Chondrocyte (in vitro differentiated cells): Measurements from ENCODE around the gene RBM20. TPM values are rescaled to one million over a fixed set of nuclear protein-coding genes. Genes with fewer than 3 reads are reported as not detected.

Source experiments
- DNase-seq: peaks from one replicate; pipeline ENCODE4 v3.0.0; 2021; ENCODE audit warnings: mixed read lengths, low spot score
- H3K27ac Mint-ChIP-seq: one replicate; pipeline ENCODE4 v1.8.0; 2021; ENCODE audit warnings: mild to moderate bottlenecking, moderate library complexity, mixed read lengths; ENCODE audit not compliant: unreplicated experiment
- H3K27me3 Mint-ChIP-seq: 2 replicates; pipeline ENCODE4 v1.8.0; 2021; ENCODE audit warnings: low read depth, mixed read lengths
- H3K36me3 Mint-ChIP-seq: 2 replicates; pipeline ENCODE4 v1.8.0; 2021; ENCODE audit warnings: low read depth, mixed read lengths
- H3K4me1 Mint-ChIP-seq: 2 replicates; pipeline ENCODE4 v1.8.0; 2021; ENCODE audit warnings: low read depth, mild to moderate bottlenecking, mixed read lengths
- H3K4me3 Mint-ChIP-seq: one replicate; pipeline ENCODE4 v1.8.0; 2021; ENCODE audit warnings: mild to moderate bottlenecking, moderate library complexity, mixed read lengths; ENCODE audit not compliant: unreplicated experiment
- H3K9me3 Mint-ChIP-seq: 2 replicates; pipeline ENCODE4 v1.8.0; 2021; ENCODE audit warnings: low read depth, mixed read lengths
- CTCF ChIP-seq: fragments of 200-600 bp; sonication (generic); IDR thresholded peaks from 2 replicates; pipeline ENCODE4 v1.5.0; 2021; ENCODE audit warnings: antibody characterized with exemption, mild to moderate bottlenecking, moderate library complexity
- long read RNA-seq: library from polyadenylated mRNA; stranded (forward); transcript quantifications from one replicate; pipeline ENCODE4 v2.0.0, GENCODE V29; 2021
- total RNA-seq: library from RNA; stranded (reverse); gene quantifications from 3 replicates; pipeline ENCODE4 v1.2.1, GENCODE V29; 2021

Gene RBM20
- 1.4 to 3.8 TPM (median 3.6 TPM) in 3 replicates for total RNA-seq
- long read RNA-seq, full-length matches to known transcripts: 1 of 1 reads
- long read RNA-seq, partial matches to known transcripts: 0 of 1 reads
- long read RNA-seq, other reads (novel, unspliced or antisense): 0 of 1 reads

- Mint-ChIP-seq H3K9me3 (no peaks in the 10 kb centered on the region), H3K27me3 (peaks cover 20% of the 10 kb centered on the region), H3K36me3 (no peaks in the 10 kb centered on the region), H3K27ac (peak within 1 kb of the TSS; percentile 36), H3K4me1 (peaks cover 35% of the 10 kb centered on the region), H3K4me3 (peak within 1 kb of the TSS; percentile 78)
- peak; percentile 15 for TF ChIP-seq CTCF
- no peak for DNase-seq
These were observed at the start of gene RBM20 for GRCh38 chr10:110643653-110644597. RBM20 (plus strand) TSS chr10:110644336; CDS start chr10:110644455, 119 bp downstream.

GRCh38 chr10:110597476-110597875 lies 46.7 kb upstream of the RBM20 start:
- no peaks in the 10 kb centered on the region for H3K4me1 Mint-ChIP-seq
- peaks cover 18% of the 10 kb centered on the region for H3K36me3 Mint-ChIP-seq
- no peak overlapping the region for H3K4me3 Mint-ChIP-seq

GRCh38 chr10:110600487-110601101 lies 43.5 kb upstream of the RBM20 start:
- no peak for DNase-seq
- TF ChIP-seq CTCF: peak; percentile 92
- H3K36me3 Mint-ChIP-seq: peaks cover 19% of the 10 kb centered on the region
- H3K4me3 Mint-ChIP-seq: no peak overlapping the region
- H3K27ac Mint-ChIP-seq: no peak overlapping the region
- H3K27me3 Mint-ChIP-seq: no peaks in the 10 kb centered on the region
- no peaks in the 10 kb centered on the region for H3K4me1 Mint-ChIP-seq
- H3K9me3 Mint-ChIP-seq: no peaks in the 10 kb centered on the region

More at GRCh38 chr10:110597476-110597875, 46.7 kb upstream of the RBM20 start:
- H3K9me3 Mint-ChIP-seq: no peaks in the 10 kb centered on the region
- DNase-seq: no peak
- TF ChIP-seq CTCF: no peak
- H3K27me3 Mint-ChIP-seq: no peaks in the 10 kb centered on the region
- no peak overlapping the region for H3K27ac Mint-ChIP-seq

GRCh38 chr10:110601581-110601980 lies 42.6 kb upstream of the RBM20 start:
- H3K4me1 Mint-ChIP-seq: no peaks in the 10 kb centered on the region
- H3K4me3 Mint-ChIP-seq: no peak overlapping the region
- H3K27me3 Mint-ChIP-seq: no peaks in the 10 kb centered on the region
- TF ChIP-seq CTCF: no peak
- H3K9me3 Mint-ChIP-seq: no peaks in the 10 kb centered on the region
- H3K36me3 Mint-ChIP-seq: peaks cover 17% of the 10 kb centered on the region
- DNase-seq: no peak
- no peak overlapping the region for H3K27ac Mint-ChIP-seq

GRCh38 chr10:110608087-110608486 lies 36.0 kb upstream of the RBM20 start:
- Mint-ChIP-seq H3K27me3 (peaks cover 2% of the 10 kb centered on the region), H3K27ac (no peak overlapping the region)

More at GRCh38 chr10:110608087-110608486, 36.0 kb upstream of the RBM20 start:
- H3K9me3 Mint-ChIP-seq: no peaks in the 10 kb centered on the region
- no peak overlapping the region for H3K4me3 Mint-ChIP-seq
- TF ChIP-seq CTCF: no peak
- DNase-seq: no peak
- peaks cover 2% of the 10 kb centered on the region for H3K4me1 Mint-ChIP-seq
- peaks cover 9% of the 10 kb centered on the region for H3K36me3 Mint-ChIP-seq
